Right ventricle myocardium superior (tissue), 1 donor: ENCODE data around the gene CFAP44. TPM values are rescaled to one million over a fixed set of nuclear protein-coding genes. Genes with fewer than 3 reads are reported as not detected.
"Not testable (repeated sequence)": the region's sequence is repeated elsewhere in the genome, so short reads cannot be mapped to it uniquely, and the experiment has no call there.

ENCODE experiments used
- ATAC-seq: fragments of 200-7000 bp; cut with Tn5 transposase; one replicate; pipeline ENCODE4 v1.9.1; 2020; ENCODE audit warnings: mild to moderate bottlenecking; ENCODE audit not compliant: poor library complexity
- DNase-seq: peaks from one replicate; pipeline ENCODE4 v3.0.0-alpha.2; 2020
- intact Hi-C: fragments of 100-400 bp; cut with DNase I; formaldehyde crosslinking; loops from one replicate; pipeline ENCODE4 v1.11.2; 2022
- long read RNA-seq: library from polyadenylated mRNA; unstranded; transcript quantifications from one replicate; pipeline ENCODE4 v2.0.0, GENCODE V29; 2021
- total RNA-seq: library from RNA; stranded (reverse); fragmentation: NEBNext Ultra II Directional; extraction: Animal tissue kit (Norgen Biotek cat#: 25700); gene quantifications from one replicate; pipeline ENCODE4 v1.2.1, GENCODE V29; 2021
- donor health status: DM: no; HTN: yes; CAD: no; lungs with severe emphysema.

The CFAP44 gene, protein sequence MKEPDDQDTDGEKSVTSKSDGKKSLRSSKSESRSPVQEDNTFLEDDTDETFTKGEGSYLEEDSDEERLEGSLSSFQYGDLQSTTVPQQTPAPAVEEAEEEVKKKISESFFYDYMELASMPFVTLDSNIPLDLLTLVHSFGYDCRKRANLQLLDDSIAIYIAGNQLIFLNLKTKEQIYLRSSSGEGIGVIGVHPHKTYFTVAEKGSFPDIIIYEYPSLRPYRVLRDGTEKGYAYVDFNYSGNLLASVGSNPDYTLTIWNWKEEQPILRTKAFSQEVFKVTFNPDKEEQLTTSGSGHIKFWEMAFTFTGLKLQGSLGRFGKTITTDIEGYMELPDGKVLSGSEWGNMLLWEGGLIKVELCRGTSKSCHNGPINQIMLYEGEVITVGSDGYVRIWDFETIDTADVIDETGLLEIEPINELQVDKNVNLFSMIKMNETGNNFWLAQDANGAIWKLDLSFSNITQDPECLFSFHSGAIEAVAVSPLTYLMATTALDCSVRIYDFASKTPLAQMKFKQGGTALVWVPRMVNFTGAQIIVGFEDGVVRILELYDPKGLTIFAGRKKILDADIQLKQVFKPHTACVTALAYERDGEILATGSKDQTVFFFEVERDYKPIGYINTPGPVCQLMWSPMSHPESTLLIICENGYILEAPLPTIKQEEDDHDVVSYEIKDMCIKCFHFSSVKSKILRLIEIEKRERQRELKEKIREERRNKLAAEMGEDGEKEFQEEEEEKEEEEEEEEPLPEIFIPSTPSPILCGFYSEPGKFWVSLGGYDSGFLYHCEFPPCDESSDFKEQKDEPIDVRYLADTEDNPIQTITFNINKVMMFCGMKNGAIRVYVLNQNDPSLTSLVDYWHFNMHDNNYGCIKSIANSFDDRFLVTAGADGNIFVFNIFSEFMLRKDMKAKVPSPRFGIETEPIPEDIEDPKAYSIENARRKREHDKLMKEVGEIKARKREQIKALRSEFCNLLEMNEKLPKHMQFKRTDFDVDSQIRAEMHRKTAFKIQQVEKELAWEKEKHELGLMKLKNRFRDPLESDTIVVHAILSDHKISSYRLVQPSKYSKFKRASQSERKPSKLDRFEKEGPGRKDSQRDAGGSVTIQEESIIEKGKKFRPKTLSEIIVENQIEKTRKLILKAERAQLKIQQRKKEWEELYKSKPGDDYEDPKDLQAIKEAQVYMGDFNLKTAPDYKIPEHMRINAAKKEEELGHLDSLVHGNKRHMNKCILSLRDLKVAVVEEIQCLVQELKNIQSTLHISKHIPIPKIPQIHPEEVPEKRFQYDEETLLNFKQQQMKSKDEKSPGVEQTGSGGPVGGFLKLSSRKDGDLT (N-terminal part only)
- 3.2 TPM for total RNA-seq
- long read RNA-seq = 0 reads

DNA sequence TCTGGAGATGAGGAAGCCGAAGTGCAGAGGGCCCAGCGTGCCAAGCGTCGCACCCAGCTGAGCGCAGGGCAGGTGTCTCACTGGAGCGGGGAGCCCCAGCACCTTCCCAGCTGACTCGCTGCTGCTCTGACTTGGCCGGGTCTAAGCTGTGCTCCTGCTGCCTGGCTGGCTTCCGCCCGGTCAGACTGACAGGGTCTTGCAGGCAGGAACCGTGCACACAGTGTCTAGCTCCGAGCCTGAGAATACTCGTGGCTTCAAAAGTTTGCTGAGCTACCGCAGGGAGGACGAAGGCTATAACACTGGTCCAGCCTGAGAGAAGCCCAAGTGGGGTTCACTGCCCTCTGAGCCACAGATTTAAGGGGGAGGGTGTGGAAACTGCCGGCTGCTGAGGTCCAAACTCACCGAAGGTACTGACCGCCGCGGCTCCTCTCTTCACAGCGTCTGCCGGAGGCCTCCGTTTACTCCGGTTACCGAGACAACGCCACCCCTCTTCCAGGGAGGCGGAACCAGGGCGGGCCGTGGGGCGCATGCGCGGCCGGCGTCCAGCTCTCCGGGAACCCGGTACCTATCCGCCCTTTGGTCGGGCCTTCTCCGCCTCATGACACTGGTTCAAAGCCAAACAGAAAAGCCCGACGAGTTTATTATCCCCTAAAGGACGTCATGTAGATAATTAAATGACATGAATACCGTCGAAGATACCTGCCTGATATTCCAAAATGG, at the start of gene CFAP44:
Gene CFAP44, minus strand, starts transcription at position 443 of the 720 bp plus-strand sequence. CDS start 7,829 bp downstream, outside the sequence.
- ATAC-seq = peak; percentile 98
- DNase-seq = peak; percentile 85
- intact Hi-C loops = no loop called here

DNA sequence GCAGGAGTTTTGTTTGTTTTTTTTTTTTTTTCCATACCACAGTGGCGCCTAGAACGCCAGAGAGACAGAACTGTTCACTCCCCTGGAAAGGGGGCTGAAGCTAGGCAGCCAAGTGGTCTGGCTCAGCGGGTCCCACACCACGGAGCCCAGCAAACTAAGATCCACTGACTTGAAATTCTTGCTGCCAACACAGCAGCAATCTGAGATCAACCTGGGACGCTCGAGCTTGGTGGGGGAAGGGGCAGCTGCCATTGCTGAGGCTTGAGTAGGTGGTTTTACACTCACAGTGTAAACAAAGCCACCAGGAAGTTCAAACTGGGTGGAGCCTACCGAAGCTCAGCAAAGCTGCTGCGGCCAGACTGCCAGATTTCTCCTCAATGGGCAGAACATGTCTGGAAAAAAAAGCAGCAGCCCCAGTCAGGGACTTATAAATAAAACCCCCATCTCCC, 43.9 kb upstream of the CFAP44 start:
- intact Hi-C loops = no loop called here
- ATAC-seq (no peak), DNase-seq (no peak)

DNA sequence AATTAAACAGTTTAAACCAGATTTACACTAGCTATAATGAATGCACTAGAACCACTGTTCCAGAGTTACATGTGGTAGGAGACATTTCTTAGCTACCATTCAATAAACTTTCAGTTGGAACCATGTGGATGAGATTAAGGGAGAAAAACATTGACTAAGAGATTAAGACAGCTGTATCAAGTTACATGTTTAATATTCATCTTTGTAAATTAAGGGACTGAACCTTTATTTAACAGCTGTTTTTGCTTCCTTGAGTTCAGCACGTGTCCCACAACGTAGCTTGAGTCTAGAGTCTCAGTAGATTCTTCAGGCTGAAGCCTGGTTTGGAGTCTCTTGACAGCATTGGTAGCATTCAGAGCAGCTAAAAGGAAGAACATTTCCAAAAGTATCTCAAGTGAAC, 27.2 kb upstream of the CFAP44 start:
- DNase-seq (no peak), ATAC-seq (no peak)
- intact Hi-C loops = no loop called here

DNA sequence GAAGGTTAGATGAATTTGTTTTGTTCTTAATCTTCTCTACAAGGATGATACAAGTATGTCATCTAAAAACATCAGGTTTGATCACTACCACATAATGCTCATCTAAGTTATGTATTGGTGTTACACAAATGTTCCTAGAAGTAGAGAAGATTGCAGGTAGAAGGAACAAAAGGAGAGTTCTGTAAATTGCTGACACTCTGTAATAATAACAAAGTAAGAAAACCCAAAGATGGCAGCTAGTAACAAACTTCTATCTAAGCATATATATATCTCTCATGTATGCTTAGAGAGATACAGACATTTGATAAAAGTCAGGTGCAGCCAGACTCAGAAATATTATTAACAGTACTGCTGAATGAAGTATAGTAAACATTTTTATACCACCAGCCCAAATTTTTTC, 20.2 kb upstream of the CFAP44 start:
- intact Hi-C loops = no loop called here
- DNase-seq (no peak), ATAC-seq (no peak)

DNA sequence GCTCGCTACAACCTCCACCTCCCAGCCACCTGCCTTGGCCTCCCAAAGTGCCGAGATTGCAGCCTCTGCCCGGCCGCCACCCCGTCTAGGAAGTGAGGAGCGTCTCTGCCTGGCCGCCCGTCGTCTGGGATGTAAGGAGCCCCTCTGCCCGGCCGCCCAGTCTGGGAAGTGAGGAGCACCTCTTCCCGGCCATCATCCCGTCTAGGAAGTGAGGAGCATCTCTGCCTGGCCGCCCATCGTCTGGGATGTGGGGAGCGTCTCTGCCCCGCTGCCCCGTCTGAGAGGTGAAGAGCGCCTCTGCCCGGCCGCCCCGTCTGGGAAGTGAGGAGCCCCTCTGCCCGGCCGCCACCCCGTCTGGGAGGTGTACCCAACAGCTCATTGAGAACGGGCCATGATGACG, 17.3 kb upstream of the CFAP44 start:
- ATAC-seq, intact Hi-C loops, DNase-seq: not testable (repeated sequence)

DNA sequence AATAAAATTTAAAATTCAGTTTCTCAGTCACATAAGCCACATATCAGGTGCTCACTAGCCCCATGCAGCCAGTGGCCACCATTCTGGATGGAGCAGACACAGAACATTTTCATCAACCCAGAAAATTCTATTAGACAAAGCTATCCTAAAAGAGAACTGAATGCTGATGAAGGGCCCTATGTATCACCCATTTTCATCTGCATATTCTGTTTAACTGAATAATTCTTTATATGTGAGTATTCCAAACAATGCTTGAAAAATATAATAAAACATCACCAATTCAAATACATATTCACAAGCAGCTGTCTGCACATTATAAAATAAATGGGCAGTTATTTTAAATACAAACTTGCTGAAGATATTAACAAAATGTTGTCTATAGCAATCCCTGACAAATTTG, 14.2 kb upstream of the CFAP44 start:
- no peak for DNase-seq
- intact Hi-C loops = no loop called here
- no peak for ATAC-seq

DNA sequence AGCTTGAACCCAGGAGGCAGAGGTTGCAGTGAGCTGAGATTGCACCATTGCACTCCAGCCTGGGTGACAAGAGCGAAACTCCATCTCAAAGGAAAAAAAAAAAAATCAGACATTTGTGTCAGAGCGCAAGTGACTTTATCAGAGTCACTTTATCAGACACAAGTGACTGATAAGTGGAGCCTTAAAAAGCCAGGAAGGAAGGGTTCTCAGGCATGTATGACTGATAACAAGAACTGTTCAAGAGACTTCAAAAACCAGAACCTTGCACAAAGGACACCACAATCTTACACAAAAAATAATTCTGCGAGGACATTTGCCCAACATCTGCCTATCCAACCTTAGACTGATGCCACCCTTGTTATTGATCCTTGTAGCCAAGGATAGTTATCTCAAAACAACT, 13.3 kb upstream of the CFAP44 start:
- intact Hi-C loops = no loop called here

DNA sequence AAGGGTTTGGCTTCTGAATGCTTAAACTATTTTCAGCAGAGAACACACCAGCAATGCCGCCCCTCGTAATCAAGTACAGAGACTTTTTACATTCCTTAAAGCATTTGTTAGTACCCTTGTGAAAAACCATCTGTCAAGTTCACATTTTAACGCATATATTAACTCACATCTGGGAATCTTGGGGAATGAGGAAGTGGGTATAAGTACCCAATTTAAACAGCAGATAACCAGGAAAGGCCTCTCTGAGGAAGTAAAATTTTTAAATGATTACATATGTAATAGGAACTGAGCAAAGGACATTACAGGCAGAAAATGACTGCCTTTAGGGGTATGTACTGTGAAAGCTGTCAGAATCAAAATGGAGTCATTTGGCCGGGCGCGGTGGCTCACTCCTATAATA, 12.8 kb upstream of the CFAP44 start:
- intact Hi-C loops = no loop called here
- ATAC-seq (no peak), DNase-seq (no peak)

More for the DNA sequence above, 13.3 kb upstream of the CFAP44 start:
- ATAC-seq = no peak
- no peak for DNase-seq

DNA sequence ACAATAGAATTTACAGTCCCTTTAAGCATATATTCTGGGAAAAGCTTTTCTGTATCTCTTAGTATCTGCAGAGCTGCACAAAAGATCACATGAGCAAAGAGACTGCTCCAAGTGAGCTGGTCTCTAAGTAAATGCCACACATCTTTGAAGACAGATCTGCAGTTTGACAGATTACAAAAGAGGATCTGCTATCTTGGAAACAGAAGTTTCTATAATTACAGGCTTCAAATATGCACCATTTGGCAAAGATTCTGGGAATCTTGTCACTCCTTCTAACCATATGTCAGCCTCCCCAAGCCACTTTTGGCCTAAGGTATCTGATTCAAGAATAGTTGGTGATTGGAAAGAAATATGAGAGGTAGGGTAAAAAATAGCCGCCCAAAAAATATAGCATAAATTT, 9.6 kb upstream of the CFAP44 start:
- intact Hi-C loops = no loop called here
- no peak for DNase-seq
- ATAC-seq = no peak

DNA sequence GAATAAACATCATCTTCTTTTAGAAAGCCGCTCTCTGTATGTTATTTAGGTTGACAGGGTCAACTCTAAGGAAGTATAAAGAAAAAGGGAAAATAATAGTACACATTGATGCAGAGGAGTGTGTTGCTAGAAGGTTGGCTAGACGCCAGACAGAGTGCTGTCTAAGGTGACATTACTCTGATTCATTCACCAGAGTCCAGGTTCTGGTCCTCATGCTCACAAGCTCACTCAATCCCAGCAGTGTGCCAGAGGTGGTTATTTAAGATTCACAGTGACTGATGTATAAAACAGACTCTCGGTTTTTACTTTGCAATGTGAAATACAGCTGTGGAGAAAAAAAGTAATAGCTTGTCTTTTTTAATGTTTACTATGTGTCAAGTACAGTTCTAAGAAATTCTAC, 1.7 kb downstream of the CFAP44 start:
- intact Hi-C loops = no loop called here
- DNase-seq (no peak), ATAC-seq (no peak)

DNA sequence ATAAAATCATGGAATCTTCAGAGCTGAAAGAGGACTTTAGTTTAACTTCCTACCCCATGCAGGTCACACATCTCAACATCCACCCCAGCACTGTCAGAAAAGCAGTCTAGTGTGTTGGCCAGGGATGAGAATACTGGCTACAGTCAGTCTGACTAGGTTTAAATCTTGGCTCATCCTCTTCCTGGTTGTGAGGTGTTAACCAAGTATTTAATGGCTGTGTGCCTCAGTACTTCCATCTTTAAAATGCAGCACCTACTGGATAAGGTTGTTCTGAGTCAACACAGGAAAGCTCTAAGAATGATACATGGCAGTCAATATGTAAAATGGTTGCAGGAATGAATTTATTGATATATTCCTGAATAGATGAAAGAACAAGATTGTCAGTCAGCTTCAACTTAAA, 3.1 kb downstream of the CFAP44 start:
- no peak for DNase-seq
- no peak for ATAC-seq
- intact Hi-C loops = no loop called here

DNA sequence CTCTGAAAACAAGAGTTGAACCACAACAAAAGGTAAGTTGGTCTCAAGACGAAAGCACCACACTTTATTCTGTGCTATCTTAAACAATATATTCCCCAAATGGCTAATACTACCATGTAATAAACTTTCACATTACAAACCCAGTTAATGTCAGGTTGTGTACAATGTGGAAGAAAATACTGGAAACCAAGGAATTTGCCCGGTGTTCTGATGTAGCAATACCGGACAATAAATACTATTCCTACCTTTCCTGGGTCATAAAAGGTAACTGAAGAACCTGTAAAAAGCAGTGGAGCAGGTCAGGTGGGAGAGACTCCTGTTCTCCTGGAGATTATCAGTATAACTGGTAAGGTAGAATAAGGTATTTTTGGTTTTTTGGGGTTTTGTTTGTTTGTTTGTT, 3.9 kb downstream of the CFAP44 start:
- DNase-seq (no peak), ATAC-seq (no peak)
- intact Hi-C loops = no loop called here

DNA sequence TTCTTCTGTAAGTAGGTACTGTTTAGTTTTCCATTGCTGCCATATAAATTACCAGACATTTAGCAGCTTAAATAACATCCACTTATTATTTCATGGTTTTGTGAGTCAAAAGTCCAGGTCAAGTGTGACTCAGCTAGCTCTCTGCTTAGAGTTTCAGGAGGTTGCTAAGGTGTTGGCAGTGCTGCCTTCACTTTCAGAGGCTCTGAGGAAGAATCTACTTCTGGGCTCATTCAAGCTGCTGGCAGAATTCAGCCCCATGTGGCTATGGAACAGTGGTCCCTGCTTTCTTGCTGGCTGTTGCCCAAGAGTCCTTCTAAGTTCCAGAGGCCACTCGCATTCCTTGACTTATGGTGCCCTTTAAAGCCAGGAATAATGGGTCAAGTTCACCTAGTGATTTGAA, 4.5 kb downstream of the CFAP44 start:
- ATAC-seq (no peak), DNase-seq (no peak)
- intact Hi-C loops = no loop called here

DNA sequence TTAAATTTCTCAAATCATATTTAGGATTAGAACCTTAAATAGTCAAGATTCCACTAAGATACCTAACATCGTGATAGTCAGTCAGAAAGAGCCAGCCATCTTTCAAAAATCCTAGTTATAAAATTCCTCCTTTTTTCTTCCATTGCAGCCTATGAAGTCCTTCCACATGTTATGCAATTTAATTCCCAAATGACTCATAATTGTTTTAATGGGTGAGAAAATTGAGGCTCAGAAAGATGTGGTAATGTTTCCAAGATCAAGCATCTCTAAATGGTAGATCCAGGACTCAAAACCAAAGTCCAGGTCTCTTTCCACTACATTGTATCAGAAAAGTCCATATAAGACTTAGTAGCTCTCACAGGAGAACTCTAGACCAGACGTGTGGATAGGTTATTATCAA, 9.5 kb downstream of the CFAP44 start:
- DNase-seq (no peak), ATAC-seq (no peak)
- intact Hi-C loops = no loop called here

DNA sequence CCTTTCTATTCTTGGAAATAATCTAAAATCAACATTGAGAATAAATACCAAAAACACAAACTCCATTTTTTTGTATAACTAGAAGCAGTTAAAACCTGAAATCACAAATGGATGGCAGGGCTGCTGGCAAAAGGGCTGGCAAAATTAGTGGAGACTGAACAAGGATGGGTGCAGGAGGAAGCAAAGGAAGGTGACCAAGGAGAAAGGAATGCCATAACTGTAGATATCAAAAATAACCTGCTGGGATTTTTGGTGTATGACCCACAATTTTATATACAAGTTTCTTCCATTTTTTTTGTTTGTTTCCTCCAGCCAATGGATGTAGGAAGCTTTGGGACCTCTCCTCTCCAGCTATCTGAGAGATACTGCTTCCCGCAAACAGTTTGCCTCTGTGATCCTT, 12.7 kb downstream of the CFAP44 start:
- no peak for ATAC-seq
- intact Hi-C loops = no loop called here

DNA sequence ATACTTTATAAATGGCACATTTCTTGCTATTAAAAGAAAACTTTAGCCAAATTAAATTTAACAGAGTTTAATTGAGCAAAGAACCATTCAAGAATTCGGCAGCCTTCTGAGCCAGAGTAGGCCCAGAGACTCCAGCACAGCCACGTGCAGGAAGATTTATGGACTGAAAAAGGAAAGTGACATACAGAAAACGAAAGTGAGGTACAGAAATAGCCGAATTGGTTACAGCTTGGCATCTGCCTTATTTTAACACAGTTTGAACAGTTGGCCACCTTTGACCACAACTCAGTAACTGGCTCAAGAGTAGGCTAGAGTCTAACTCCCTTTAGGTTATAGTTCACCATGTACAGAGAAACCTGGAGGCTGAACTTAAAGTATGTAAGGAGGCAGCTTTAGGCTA, 17.6 kb downstream of the CFAP44 start:
- intact Hi-C loops = no loop called here
- DNase-seq (no peak), ATAC-seq (no peak)

More for the DNA sequence above, 12.7 kb downstream of the CFAP44 start:
- no peak for DNase-seq

DNA sequence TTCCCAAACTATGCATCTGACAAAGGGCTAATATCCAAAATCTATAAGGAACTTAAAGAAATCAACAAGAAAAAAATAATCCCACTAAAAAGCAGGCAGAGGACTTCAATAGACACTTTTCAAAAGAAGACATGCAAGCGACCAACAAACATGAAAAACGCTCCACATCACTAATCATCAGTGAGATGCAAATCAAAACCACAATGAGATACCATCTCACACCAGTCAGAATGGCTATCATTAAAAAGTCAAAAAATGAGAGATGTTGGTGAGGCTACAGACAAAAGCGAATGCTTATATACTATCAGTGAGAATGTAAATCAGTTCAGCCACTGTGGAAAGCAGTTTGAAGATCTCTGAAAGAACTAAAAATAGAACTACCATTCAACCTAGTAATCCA, 20.2 kb downstream of the CFAP44 start:
- DNase-seq (no peak), ATAC-seq (no peak)
- intact Hi-C loops = no loop called here

DNA sequence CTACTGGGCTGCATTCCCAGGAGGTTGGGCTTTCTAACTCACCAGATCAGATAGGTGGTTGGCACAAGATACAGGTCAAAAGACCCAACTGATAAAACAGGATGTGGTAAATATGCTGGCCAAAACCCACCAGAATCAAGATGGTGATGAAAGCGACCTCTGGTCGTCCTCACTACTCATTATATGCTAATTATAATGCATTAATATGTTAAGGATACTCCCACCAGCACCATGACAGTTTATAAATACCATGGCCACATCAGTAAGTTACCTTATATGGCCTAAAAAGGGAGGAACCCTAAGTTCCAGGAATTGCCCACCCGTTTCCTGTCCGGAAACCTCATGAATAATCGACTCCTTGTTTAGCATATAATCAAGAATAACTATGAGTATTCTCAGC, 31.6 kb downstream of the CFAP44 start:
- ATAC-seq (no peak), DNase-seq (no peak)
- intact Hi-C loops = no loop called here
